Activated T-helper 9 cell treated with anti-CD3 and anti-CD28 coated beads, Interleukin-2, amount 50 U/mL, for 16 hours (primary cell): ENCODE data around the gene LIMS2.

Source experiments
- DNase-seq: peaks from one replicate; pipeline ENCODE4 v3.0.0-alpha.2; 2020; ENCODE audit warnings: low read depth

LIMS2 gene

GRCh38 chr2:127645395-127646291 is 29.7 kb downstream of the LIMS2 start, which contains the start of gene GPR17:
GPR17 (plus strand) TSS chr2:127646153; CDS start chr2:127650736, 4,583 bp downstream.
- no peak for DNase-seq

GRCh38 chr2:127645026-127645394 is 30.3 kb downstream of the LIMS2 start:
- DNase-seq = no peak

- no peak for DNase-seq
Observed at GRCh38 chr2:127644066-127645025, 31.0 kb downstream of the LIMS2 start.

GRCh38 chr2:127643439-127644065 is 31.8 kb downstream of the LIMS2 start:
- DNase-seq = no peak

GRCh38 chr2:127642706-127643438 is 32.5 kb downstream of the LIMS2 start:
- DNase-seq = no peak

DNA sequence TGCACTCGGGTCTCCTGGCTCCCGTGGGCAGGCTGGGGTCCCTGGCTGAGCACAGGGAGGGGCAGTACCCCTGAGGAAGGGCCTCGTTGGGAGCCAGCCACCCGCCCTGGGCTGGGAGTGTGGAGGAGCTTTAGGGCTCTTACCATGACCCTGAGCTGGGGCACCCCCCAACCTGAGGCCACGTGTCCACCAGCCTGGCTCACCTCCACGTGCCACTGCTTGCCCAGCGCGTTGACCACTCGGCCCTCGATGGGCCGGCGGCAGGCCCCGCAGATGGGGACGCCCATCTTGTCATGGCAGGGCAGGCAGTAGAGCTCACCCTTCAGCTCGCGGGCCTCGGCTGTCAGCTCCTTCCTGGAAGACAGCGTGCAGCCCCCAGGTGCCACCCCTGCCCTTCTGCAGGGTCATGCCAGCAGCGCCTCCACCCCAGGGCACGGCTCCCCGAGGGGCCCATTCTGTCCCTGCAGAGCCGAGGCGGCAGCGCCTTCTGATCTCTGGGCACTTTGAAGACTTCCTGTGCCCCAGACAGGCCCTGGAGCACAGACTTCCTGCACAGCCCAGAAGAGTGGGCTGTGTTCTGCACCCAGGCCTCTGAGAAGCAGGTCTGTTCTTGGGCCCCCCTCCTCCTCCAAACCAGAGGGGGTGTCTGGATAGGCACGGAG is 33.4 kb downstream of the LIMS2 start:
- peak; percentile 13 for DNase-seq

- no peak for DNase-seq
Observed at GRCh38 chr2:127641133-127641532, 34.2 kb downstream of the LIMS2 start.

DNA sequence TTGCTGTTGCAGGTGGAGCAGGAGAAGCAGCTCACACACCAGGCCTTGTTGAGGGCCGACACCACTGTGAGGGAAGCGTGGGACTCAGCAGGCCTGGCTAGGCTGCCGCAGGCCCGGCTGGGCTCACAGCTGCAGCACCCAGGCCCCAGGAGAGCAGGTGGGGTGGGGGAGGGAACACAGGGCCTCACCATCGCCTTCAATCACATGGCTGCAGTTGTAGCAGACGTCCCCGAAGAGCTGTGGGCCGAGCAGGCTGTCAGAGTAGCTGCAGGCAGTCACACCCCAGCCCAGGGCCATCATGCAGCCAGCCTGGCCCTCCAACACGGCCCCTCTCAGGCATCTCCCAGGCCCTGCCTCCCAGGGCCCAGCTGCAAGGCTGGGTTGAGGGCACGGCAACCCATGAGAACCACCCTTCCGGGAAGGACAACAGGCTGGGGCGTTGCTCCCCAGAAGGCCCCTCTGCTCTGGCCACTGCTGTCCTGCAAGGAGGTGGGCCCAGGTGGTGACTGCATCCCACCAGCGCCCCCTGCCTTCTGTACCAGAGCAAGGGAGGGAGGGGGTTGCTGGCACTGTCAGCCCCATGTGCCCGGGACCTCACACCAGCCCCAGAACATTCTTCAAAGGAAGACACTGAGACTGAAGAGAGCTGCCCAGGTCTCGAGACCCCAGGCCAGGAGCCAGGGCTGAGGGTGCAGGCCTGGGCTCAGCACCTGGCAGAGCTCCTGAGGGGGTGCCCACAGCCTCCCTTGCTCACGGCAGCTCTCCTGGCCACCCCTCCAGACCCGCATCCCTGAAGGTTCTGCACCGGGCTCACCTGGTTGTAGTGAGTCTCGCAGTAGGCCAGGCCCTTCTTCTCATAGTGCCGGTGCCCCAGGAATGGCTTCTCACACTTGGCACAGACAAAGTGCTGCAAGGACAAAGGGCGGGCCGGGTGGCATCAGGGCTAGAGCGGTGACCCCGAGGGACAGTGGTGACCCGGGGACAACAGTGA is 35.0 kb downstream of the LIMS2 start:
- DNase-seq = no peak

GRCh38 chr2:127639111-127639474 is 36.2 kb downstream of the LIMS2 start:
- DNase-seq = no peak

DNA sequence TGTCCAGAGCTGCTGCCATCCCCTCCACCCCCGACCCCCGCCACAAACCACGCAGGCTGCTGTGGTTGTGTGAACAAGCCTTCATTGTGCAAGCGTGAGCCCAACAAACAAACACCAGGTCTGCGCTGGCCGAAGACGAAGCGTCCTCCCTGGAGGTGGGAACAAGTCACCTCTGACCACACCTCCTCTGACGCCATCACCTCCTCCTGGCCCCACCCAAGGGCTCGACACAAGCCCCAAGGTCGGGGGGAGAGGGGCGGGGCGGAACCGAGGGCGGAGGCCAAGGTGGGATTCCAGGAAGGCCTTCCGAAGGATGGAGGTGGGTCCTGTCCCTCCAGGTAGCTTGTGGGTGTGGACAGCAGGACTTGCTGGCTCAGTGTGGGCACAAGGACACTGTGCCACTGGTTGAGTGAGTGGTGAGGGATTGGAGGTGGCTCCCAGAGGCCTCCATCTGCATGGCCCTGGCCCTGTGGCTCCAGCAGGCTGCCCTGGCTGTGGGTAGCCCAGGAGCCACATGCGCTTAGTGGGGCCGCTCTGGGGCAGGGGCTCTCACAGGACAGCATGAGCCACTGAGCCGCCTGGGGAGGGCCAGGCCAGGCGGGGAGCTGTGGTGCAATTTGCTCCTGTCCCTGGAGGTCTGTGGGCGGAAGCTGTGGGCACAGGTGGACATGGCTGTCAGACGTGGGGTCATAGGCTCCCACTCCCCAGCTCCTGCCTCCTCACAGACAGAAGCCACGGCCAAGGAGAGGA is 36.8 kb downstream of the LIMS2 start:
- no peak for DNase-seq

GRCh38 chr2:127637725-127638252 is 37.5 kb downstream of the LIMS2 start:
- no peak for DNase-seq

DNA sequence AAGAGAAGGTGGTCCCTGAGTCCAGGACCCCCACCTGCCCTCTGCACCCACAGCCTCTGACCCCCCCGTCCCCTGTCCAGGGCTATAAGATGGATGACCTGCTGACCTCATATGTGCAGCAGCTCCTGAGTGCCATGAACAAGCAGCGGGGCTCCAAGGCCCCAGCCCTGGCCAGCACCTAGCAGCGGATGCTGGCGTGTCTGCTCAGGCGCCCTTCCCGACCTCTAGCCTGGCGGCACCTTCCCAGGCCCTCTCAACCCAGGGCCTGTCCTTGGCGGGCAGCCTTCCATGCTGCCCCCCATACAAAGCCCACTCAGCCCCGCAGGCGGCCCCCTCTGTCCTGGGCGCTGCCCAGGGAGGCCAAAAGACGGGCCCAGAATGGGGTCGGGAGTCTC is 38.1 kb downstream of the LIMS2 start:
- DNase-seq = no peak

- no peak for DNase-seq
Observed at GRCh38 chr2:127636248-127637235, 38.8 kb downstream of the LIMS2 start.

DNA sequence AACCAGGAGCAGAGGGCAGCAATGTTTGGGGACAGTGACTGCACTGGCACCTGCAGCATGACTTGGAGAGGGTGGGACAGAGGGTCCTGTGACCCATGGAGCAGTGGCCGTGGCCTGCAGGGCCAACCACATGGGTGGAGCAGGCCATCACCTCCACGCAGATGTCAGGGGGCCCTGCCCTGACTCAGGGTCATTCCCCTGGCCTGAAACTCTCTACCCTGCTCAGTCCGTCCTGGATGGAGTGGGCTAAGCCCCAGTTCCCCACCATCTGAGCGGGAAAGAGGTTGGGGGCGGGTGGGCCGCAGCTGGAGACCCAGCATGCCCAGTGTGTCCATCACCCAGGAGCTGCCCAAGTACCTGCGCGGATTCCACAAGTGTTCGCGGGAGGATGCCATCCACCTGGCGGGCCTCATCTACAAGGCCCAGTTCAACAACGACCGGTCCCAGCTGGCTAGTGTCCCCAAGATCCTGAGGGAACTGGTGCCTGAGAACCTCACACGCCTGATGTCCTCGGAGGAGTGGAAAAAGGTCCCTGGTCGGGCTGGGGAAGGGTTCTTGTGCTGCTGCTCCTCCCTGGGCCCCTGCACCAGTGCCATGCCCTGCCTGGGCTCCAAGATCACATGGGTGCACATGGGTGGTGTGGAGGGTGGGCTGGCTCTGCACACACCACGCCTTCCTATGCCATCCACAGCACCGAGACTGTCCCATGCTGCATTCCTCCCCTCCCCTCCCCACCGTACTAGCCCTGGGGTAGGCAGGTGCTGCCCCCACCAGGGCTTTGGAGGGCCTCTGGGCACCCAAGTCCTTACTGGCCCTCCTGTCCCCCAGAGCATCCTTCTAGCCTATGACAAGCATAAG is 39.7 kb downstream of the LIMS2 start:
- no peak for DNase-seq

DNA sequence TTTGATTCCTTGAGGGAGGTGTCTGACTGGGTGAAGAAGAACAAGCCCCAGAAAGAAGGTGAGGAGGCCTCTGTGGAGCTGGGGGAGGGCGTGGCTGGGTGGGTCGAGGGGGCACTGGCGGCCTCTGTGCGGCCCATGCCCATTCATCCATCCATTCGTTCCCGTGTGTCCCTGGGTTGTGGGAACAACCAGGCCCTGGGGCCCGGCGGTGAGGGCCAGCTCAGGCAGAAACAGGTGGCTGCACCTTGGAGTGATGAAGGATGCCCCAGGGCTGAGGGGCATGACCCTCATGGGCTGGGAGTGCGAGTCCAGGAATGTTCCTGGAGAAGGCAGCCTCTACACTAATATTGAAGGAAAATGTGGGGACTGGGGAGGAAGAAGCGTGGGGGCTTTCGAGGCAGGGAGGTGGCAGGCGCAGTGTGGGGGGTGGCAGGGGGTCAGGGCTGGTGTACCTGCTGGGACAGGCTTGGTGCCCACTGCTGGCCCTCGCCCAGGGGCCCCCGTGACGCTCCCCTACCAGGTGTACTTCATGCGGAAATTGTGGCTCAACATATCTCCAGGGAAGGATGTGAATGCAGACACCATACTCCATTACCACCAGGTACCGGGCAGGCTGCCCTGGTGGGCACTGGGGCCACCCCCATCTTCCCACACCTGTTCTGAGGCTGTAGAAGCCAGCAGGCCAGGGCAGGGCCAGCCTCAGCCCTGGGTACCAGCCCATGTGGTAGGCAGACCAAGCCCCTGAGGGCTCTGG is 40.5 kb downstream of the LIMS2 start:
- DNase-seq = no peak

- DNase-seq = no peak
Observed at GRCh38 chr2:127634066-127634617, 41.2 kb downstream of the LIMS2 start.
